ENCODE data around the gene TMEM260.
"Not testable (repeated sequence)": the region's sequence is repeated elsewhere in the genome, so short reads cannot be mapped to it uniquely, and the experiment has no call there.

GRCh38 chr14:56667290-56667689 is 87.7 kb downstream of the TMEM260 start:
- TF ChIP-seq, protein P1, sequence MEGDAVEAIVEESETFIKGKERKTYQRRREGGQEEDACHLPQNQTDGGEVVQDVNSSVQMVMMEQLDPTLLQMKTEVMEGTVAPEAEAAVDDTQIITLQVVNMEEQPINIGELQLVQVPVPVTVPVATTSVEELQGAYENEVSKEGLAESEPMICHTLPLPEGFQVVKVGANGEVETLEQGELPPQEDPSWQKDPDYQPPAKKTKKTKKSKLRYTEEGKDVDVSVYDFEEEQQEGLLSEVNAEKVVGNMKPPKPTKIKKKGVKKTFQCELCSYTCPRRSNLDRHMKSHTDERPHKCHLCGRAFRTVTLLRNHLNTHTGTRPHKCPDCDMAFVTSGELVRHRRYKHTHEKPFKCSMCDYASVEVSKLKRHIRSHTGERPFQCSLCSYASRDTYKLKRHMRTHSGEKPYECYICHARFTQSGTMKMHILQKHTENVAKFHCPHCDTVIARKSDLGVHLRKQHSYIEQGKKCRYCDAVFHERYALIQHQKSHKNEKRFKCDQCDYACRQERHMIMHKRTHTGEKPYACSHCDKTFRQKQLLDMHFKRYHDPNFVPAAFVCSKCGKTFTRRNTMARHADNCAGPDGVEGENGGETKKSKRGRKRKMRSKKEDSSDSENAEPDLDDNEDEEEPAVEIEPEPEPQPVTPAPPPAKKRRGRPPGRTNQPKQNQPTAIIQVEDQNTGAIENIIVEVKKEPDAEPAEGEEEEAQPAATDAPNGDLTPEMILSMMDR (IDR thresholded peaks at IDR 0.05): not testable (repeated sequence)
- not testable (repeated sequence) for TF ChIP-seq POLR2AphosphoS5 (IDR thresholded peaks at IDR 0.05)
